Stimulated activated CD8-positive, alpha-beta memory T cell treated with anti-CD3 and anti-CD28 coated beads, Interleukin-2, amount 100 ng/mL, for 1 hour (primary cell): Measurements from ENCODE around the gene PRADC1.

ENCODE experiments used
- DNase-seq, 2 donors: peaks; one replicate each; pipeline ENCODE4 v3.0.0-alpha.2; 2020; ENCODE audit warnings: low read depth in 2 of 2

The PRADC1 gene

DNA sequence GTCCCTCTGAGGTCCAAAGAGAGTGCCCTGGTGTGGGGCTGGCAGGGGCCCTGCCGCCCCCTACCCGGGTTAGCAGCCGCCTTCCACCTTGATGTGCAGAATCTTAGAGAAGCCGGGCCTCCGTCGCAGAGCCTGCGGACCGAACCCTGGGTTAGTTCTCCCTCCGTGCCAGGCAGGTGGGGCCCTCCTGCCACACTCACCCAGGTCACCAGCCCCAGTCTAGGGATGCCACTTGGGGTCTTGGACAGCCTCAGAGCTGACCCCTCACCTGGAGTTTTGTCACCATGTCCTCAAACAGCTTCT lies 25.8 kb upstream of the PRADC1 start:
- DNase-seq = no peak

DNA sequence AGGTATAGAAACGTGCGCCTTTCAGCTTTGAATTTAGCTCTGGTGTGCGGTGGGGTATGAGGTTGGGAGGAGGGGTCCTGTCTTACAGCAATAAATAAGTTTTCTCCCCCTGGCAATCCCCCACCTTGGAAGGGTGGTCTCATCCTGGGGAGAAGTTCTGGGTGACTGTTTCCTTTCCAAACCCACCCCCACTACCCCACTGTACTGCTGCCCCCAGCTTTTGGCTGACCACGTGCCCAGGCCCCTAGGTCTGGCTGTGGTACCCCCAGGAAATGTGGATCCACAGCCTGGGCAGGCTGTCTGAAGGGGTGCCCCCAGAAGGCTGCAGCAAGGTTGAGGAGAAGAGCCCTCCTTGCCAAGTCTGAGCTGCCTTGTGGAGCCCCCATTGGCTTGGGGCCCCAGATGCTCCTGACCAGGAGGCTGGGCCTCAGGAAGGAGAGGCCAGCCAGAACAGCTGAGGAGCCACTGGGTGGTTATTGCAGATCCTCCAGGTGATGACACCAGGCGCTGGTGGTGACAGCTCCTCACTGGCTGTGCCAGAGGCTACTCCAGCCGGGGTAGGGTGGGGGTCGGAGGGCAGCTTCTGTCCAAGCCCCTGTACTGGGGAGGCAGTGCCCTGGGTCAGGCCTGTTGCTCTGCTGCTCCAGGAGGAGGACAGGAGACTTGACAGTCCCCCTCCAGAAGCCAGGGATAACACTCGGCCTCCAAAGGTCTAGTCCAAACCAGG lies 25.3 kb upstream of the PRADC1 start:
- DNase-seq = no peak

DNA sequence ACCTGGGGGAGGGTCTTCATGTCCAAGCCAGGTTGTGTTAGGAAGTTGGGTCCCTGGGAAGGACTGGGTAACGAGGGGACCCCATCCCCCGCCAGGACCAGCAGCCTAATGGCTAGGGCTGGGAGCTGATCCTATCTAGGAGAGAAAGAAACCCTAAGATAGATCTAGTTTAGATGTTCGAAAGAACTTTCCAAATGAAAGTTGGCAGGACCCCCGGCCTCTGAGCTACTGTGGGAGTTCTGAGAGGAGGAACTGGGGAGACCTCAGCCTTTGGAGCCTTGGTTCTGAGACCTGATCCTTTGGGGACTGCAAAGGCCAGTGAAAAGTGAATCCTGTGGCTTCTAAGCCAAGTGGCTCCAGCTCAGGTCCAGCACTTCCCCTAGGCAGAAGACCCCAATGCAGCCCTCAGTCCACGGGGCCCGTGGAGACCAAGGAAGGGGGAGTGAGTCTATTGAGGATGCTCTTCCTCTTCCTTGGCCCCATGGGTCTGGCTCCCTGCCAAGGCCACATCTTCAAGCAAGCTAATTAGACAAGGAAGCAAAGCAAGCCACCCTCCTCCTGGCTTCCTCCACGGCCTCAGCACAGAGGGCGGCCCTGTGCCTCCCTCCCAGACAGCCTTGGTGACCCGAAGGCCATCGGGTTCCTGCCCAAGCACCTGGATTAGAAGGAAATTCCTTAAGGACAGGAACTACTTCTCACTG lies 24.5 kb upstream of the PRADC1 start:
- no peak for DNase-seq

DNA sequence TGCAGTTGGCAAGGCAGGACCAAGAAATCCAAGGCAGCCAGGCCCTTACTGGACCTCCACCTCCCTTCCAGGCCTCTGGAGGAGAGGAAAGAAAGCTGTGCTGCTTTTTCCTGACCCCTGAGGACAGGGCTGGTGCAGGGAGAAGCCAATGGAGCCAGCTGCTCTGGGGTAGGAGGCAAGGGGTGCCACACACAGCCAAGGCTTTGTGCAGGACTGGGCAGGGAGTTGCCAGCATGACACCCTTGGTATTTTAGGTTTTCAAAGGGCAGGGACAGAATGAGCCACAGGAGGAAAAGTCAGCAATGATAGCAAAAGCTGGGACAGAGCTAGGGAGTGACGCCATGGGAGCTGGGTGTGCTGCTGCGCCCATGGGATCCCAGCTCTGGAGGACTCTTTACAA lies 24.0 kb upstream of the PRADC1 start:
- DNase-seq = no peak

DNA sequence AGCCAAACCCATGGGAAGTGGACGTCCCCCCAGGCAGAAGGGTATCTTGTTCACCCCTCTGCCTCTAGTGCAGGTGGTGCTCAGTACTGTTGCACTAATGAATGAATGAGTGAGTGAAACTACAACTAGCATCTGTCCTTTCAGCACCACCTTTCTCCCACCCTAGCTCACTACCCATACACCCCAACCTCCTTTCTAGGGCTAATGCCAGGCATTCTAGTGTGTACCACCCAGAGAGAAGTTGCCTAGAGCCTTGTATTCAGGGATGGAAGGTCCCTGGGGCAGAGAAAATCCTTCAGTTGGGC lies 23.5 kb upstream of the PRADC1 start:
- no peak for DNase-seq

DNA sequence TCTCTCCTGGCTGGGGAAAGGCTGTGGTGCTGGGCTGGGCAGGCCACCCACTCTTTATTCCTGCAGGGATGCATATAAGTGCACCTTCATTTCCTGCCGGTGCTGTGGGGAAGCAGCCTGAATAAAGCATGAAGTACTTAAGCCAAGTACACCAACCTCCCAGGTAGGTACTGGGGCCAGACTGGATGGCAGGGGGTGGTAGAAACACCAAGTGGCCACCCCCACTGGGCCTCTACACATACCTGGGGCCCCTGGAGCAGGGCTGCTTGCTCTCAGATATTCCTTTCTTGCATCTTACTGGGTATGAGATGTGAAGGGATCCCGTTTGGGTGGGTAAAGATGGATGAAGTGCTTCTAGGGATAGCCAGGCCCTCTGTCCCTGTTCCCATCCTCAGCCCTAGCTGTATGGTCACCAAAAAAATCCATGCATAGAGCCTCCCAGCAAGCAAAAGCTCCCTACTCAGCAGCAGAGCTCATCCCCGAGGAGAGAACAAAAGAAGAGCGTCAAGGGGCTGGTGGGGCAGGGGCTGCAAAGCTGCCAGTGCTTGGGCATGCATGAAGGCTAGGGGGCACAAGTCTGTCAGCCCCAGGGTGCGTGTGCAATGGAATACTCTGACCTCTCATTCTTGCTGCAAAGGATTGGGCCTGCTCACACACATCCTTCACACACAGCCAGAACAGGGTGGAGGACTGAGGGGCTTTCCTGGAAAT lies 23.0 kb upstream of the PRADC1 start:
- DNase-seq = no peak

DNA sequence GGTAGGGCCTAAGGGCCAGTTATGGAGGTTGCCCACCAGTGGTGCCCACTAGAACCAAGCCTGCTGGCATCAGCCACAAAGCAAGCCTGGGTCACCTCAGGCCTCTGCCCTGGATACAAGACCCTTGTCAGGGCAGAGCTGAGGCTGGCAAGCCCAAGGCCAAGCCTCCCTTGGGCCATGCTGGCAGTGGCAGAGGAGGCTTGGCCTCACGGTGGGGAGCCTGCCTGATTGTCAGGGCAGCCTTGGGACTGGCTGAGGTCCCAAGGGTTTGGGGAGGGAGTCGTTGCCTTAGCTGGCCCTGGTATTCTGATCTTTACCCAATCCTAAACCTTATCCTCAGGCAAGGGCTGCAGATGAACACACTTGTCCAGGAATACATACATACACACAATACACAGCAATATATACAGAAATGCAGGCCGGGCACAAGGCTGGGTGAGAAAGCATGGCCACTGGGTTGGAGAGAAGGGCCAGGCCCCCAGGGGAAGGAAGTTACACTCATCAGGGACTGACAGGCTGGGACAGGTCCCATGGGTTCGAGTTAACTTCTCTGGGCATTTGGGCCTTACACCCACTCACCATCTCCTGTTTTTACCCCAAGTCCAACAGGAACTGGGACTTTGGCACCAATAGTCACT lies 22.1 kb upstream of the PRADC1 start:
- no peak for DNase-seq

DNA sequence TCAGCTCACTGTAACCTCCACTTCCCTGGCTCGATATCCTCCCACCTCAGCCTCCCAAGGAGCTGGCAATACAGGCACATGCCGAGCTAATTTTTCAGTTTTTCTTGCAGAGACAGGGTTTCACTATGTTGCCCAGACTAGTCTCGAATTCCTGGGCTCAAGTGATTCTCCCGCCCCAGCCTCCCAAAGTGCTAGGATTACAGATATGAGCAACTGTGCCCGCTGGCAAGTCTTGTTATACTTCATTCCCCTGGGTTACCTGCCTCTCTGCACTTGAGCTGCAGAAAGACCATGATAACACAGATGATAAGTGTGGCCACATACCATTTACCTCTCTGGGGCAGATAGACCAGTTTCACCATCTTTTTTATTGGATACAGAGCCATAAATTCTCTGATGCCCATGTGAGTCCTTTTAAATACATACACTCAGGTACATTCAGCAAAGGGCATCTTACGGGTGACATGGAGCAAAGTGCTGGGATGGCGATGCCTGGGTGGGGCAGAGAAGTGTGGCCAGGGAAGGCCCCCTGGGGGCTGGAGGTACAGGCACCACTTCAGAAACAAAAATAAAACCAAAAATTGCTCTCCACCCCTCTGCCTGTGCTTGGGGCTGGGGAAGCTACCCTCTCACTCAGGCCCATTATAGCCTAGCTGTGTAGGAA lies 21.4 kb upstream of the PRADC1 start:
- no peak for DNase-seq

DNA sequence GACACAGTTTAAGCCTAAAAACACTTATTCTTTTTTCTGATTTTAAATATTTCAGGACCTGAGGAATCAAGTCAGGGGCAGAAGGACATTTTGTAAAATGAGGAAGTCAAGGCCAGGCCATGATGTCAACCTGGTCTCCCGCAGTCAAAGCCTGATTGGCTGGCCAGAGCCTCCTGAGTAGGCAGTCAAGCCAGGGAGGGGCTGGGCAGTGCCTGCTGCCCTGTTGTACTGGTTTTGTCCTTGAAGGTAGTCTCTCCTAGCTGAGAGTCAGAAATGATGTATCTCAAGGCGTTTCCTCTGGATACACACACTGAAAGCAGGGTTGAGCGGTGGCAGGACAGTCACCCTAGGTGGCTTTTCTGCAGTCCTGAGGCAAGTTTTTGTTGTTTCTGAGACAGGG lies 20.9 kb upstream of the PRADC1 start:
- DNase-seq = no peak

DNA sequence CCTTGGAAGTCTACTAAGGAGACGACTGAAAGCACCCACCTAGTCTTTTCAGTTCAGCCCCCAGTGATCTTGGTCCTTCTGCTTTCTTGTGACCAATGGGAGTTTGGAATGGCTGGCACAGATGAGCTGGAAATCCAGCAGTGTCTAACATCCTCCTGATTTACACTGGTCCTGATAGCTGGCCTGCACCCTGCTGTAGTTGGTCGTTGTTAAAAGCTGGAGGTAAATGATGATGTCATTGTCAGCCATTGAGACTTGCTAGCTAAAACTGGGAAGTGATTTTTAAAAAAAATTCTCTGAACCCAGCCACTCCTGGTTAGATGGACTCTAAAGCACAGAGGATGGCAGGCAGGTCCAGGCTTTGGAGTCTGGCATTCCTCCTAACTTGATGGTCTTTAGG lies 20.4 kb upstream of the PRADC1 start:
- no peak for DNase-seq

DNA sequence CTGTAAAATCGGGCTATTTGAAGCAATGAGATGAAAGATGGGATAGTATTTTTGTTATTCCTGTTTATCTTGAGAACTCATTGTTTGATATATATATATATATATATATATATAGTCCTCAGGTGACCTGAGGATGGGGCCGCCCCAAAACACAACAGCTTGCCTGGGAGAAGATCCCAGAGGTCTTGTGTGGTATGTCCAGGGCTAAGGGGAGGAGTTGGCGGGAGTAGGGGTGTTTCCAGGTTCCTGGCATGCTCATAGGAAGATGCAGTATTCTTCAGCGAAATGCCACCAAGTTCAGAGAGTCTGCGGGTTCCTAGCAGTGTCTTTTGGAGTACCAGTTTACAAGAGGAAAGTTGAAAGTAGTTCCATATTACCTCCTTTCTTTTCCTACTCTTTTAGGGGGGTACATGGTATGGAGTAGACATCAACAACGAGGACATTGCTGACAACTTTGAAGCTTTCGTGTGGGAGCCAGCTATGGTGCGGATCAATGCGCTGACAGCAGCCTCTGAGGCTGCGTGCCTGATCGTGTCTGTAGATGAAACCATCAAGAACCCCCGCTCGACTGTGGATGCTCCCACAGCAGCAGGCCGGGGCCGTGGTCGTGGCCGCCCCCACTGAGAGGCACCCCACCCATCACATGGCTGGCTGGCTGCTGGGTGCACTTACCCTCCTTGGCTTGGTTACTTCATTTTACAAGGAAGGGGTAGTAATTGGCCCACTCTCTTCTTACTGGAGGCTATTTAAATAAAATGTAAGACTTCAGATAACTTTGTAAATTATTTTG lies 19.4 kb upstream of the PRADC1 start:
- DNase-seq = no peak

DNA sequence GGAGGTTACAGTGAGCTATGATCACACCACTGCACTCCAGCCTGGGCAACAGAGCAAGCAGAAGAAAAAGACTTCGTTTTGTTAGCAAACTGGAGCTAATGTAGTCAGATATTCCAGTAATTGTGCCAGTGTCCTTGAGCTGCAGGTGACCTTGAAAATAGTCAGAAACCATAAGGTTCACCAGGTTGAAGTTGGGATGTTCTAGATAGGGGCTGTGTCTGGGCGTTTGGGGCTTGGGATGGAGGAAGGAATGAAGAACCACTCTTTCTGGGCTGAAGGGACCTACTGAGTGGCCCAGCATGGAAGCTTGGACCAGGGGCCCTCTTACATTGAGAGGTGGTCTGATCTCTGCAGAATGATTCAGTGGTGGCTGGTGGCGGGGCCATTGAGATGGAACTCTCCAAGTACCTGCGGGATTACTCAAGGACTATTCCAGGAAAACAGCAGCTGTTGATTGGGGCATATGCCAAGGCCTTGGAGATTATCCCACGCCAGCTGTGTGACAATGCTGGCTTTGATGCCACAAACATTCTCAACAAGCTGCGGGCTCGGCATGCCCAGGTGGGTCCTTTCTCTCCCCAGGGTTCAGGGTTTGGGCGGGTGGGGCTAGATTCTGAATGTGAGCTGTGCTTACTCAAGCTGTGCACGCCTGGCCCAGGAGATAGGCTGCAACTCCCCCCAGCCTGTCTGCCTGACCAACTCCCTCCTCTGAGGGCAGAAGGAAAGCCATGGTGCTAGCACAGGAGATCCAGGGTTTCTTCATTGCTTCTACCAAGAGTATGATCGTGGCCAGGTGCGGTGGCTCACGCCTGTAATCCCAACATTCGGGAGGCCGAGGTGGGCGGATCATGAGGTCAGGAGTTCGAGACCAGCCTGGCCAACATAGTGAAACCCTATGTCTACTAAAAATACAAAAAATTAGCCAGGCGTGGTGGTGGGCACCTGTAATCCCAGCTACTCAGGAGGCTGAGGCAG lies 18.1 kb upstream of the PRADC1 start:
- no peak for DNase-seq

DNA sequence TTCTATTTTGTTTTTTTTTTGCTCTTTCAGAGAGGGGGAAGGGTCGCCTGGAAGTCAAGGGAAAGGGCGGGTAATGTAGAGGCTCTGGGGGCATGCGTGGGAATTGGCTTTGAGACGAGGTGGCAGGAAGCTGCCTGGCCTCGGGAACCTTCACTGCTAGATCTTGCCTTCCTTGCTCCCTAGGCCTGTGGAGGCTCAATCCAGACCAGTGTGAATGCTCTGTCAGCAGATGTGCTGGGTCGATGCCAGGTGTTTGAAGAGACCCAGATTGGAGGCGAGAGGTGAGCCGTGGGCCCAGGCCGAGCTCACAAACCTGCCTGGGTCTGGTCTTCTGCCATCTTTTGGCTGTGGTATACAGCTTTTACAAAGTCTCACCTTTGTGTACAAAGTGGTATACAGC lies 16.6 kb upstream of the PRADC1 start:
- no peak for DNase-seq

DNA sequence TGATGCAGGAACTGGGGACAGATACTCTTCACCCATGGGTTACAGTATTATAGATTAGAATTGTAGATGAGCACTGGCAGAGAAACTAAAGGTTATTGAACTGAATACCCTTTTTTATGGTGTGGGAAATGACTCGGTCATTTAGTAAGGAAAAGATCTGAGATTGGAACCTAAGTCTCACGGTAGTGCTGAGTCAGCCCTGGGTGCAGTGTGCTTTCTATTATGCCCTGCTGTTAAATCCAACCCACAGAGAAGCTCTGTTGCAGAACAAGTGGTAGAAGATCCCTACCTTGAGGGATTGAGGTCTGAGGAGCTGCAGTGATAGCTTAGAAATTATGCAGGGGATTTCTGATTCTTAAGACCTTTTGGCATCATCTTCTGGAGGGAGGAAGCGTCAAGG lies 13.8 kb upstream of the PRADC1 start:
- DNase-seq = no peak

DNA sequence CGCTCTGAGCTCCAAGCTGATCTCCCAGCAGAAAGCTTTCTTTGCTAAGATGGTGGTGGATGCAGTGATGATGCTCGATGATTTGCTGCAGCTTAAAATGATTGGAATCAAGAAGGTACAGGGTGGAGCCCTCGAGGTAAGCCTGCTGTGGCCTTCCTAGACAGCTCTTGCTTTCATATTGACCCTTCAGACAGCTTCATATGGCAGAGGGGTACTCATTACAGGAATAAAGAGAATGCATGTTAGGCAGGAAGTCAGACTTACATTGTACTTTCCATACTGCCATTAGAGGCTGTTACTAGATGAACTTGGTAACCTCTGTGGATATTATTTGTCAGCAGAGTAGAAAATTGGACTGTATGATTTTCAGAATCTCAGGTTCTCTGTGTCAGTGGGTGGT lies 11.5 kb upstream of the PRADC1 start:
- DNase-seq = no peak

DNA sequence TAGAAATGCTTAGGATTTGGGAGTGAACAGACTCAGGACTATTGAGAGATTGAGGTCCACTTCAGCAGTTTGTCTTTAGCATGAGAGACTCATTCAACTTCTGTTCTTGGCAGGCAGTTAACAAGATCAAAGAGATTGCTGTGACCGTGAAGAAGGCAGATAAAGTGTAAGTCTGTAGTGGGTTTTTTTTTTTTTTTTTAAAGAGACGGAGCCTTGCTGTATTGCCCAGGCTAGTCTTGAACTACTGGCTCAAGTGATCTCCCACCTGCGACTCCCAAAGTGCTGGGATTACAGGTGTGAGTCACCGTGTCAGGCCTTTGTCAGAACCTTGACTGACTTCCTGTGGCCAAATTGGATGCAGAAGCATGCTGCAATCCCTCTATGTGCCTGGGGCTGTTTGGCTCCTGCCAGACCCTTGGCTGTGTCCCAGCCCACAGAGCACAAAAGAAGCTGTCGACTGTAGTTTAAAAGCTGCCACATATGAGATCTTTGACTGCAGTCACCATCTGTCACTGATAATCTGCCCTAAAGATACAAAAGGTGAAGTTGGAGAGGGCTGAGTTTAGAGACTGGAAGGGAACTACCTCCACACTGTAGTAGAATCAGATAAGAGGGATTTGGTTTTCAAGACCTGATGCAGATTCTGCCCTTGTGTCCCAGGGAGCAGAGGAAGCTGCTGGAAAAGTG lies 11.0 kb upstream of the PRADC1 start:
- DNase-seq = no peak

DNA sequence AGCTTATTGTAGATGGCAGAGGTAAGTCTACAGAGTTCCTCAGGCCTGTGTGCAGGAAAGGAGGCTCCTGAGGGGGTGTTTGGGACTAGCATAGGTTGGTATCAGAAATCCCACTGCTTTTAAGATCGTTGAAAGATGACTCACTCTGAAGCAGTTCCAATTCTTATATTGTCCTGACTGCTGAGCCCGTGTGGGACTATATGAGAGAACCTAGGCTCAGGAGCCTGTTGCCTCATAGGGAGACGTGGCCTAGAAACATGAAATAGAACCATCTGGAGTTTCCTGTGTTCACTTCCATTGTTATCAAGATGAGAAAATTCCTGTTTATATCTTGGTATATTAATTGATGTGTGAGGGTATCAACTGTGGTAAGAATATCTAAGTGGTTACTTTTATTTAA lies 6.7 kb upstream of the PRADC1 start:
- no peak for DNase-seq

DNA sequence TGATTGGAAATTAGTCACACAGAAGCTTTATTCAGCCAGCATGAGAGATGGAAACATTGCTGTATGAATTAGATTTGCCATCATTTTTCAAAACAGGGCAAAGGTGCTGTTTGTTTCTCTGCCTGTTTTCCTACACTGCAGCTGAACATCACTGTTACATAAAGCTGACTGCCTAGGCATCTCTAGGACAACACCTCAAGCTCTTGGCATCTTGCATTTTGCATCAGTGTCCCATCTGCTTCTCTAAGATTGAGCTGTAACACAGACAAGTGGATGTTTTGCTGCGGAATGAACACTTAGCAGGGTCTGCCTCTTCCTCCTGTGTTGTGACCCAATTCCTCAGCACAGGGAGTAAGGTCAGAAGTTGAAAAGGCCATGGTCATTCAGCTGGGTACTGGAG lies 5.9 kb upstream of the PRADC1 start:
- no peak for DNase-seq

DNA sequence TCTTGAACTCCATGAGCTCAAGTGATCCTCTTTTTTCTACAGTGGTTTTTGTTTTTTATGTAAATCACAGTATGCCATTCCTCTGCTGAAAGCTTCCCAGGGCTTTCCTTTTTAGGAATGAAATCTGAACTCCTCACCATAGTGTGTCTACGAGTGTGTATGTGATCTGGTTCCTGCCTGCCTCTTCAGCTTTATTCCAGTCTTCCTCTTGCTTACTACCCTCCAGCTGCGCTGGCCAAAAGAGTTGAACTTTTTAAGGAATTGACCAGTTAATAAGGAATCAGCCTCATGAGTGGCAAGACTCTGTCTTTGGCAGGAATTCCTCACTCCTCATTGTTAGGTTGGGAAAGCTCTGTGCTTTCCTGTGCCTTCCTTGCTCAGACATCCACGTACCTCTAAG lies 5.1 kb upstream of the PRADC1 start:
- DNase-seq = no peak

DNA sequence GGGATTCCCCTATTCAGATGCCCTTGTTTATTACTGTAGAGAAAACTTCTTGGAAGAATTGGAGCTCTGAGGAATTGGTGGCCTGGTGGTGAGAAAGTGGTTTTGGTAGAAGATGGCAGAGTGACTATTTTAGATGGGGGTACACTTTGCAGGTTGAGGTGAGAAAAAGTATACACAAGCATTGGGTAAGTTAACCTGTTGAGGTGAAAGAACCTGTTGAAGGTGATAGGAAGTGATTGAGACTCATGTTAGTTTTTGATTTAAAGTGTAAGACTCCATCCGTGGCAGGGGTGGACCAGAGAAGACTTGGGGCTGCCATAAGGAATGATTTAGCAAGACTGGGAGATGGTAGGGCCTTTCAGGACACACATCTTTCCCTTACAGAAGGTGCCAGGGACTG lies 4.1 kb upstream of the PRADC1 start:
- no peak for DNase-seq
